ENCODE measurements around the gene TNS3.
"Not testable (repeated sequence)": the region's sequence is repeated elsewhere in the genome, so short reads cannot be mapped to it uniquely, and the experiment has no call there.

The TNS3 gene

GRCh38 chr7:47581804-47582763, at the start of gene TNS3:
Gene TNS3, minus strand, starts transcription at chr7:47582111. Its CDS starts 142,475 bp downstream, at chr7:47439636.
- DNase-seq (ENCODE audit: low spot score) = peak; percentile 81

GRCh38 chr7:47631711-47632110, 49.8 kb upstream of the TNS3 start:
- no peak for DNase-seq (ENCODE audit: low spot score)

GRCh38 chr7:47627580-47628283, 45.8 kb upstream of the TNS3 start:
- no peak for DNase-seq (ENCODE audit: low spot score)

- DNase-seq (ENCODE audit: low spot score) = no peak
Measured at GRCh38 chr7:47625861-47626715, 44.2 kb upstream of the TNS3 start.

- no peak for DNase-seq (ENCODE audit: low spot score)
Measured at GRCh38 chr7:47624689-47625088, 42.8 kb upstream of the TNS3 start.

GRCh38 chr7:47622946-47623640, 41.2 kb upstream of the TNS3 start:
- DNase-seq (ENCODE audit: low spot score) = peak; percentile 79

GRCh38 chr7:47622586-47622945, 40.7 kb upstream of the TNS3 start:
- DNase-seq (ENCODE audit: low spot score) = no peak

GRCh38 chr7:47621979-47622561, 40.2 kb upstream of the TNS3 start:
- DNase-seq (ENCODE audit: low spot score) = no peak

- DNase-seq (ENCODE audit: low spot score) = no peak
Measured at GRCh38 chr7:47621347-47621746, 39.4 kb upstream of the TNS3 start.

- DNase-seq (ENCODE audit: low spot score) = no peak
Measured at GRCh38 chr7:47619806-47620205, 37.9 kb upstream of the TNS3 start.

GRCh38 chr7:47617131-47617530, 35.2 kb upstream of the TNS3 start:
- no peak for DNase-seq (ENCODE audit: low spot score)

- DNase-seq (ENCODE audit: low spot score) = no peak
Measured at GRCh38 chr7:47614450-47614849, 32.5 kb upstream of the TNS3 start.

- DNase-seq (ENCODE audit: low spot score) = no peak
Measured at GRCh38 chr7:47611045-47611511, 29.2 kb upstream of the TNS3 start.

GRCh38 chr7:47610506-47611044, 28.7 kb upstream of the TNS3 start:
- DNase-seq (ENCODE audit: low spot score) = no peak

GRCh38 chr7:47609803-47610452, 28.0 kb upstream of the TNS3 start:
- no peak for DNase-seq (ENCODE audit: low spot score)

GRCh38 chr7:47606593-47607046, 24.7 kb upstream of the TNS3 start:
- not testable (repeated sequence) for DNase-seq (ENCODE audit: low spot score)

GRCh38 chr7:47605816-47606575, 24.1 kb upstream of the TNS3 start:
- no peak for DNase-seq (ENCODE audit: low spot score)

- no peak for DNase-seq (ENCODE audit: low spot score)
Measured at GRCh38 chr7:47604496-47604890, 22.6 kb upstream of the TNS3 start.

- DNase-seq (ENCODE audit: low spot score) = not testable (repeated sequence)
Measured at GRCh38 chr7:47603514-47604255, 21.8 kb upstream of the TNS3 start.

All from left forelimb (tissue), 1 donor.